Stimulated activated CD4-positive, alpha-beta T cell treated with anti-CD3 and anti-CD28 coated beads, Interleukin-1b, Interleukin-23, amount 100 ng/mL, for 24 hours (primary cell): ENCODE results near the gene ACYP2.
A peak's percentile ranks its signal among the peaks of the same experiment; 100 is the strongest.
"Not testable (repeated sequence)": the region's sequence is repeated elsewhere in the genome, so short reads cannot be mapped to it uniquely, and the experiment has no call there.

Source experiments
- DNase-seq, 4 experiments: peaks; one replicate each; pipeline ENCODE4 v3.0.0-alpha.2; 2020; ENCODE audit warnings: low read depth in 4 of 4, low spot score in 1 of 4

ACYP2 gene

GRCh38 chr2:54097124-54097523, 18.3 kb upstream of the ACYP2 start:
- no peak for DNase-seq

GRCh38 chr2:54099370-54099769, 16.0 kb upstream of the ACYP2 start:
- no peak for DNase-seq

- no peak for DNase-seq
These were observed 15.4 kb upstream of the ACYP2 start for GRCh38 chr2:54099829-54100585.

- no peak for DNase-seq
These were observed 14.6 kb upstream of the ACYP2 start for GRCh38 chr2:54100772-54101171.

- no peak for DNase-seq
These were observed 11.7 kb upstream of the ACYP2 start for GRCh38 chr2:54103454-54104314.

- DNase-seq: peak in 1 of 4 experiments; percentile 19
These were observed 8.6 kb upstream of the ACYP2 start for GRCh38 chr2:54106631-54107454.

- no peak for DNase-seq
These were observed 8.0 kb upstream of the ACYP2 start for GRCh38 chr2:54107455-54107764.

- no peak for DNase-seq
These were observed 7.4 kb upstream of the ACYP2 start for GRCh38 chr2:54107903-54108615.

GRCh38 chr2:54109848-54110247, 5.6 kb upstream of the ACYP2 start:
- no peak for DNase-seq

- not testable (repeated sequence) for DNase-seq
These were observed 936 bp upstream of the ACYP2 start for GRCh38 chr2:54114479-54114878.

- no peak for DNase-seq
These were observed 505 bp upstream of the ACYP2 start for GRCh38 chr2:54114936-54115283.

GRCh38 chr2:54116598-54116997, 1.2 kb downstream of the ACYP2 start:
- not testable (repeated sequence) for DNase-seq

- DNase-seq: no peak
These were observed 5.5 kb downstream of the ACYP2 start for GRCh38 chr2:54120950-54121349.

- DNase-seq: no peak
These were observed 6.9 kb downstream of the ACYP2 start for GRCh38 chr2:54122171-54122935.

- DNase-seq: no peak
These were observed 7.5 kb downstream of the ACYP2 start for GRCh38 chr2:54122939-54123338.

- not testable (repeated sequence) for DNase-seq
These were observed 11.8 kb downstream of the ACYP2 start for GRCh38 chr2:54127174-54127573.

GRCh38 chr2:54133056-54133455, 17.6 kb downstream of the ACYP2 start:
- no peak for DNase-seq

- DNase-seq: no peak
These were observed 23.8 kb downstream of the ACYP2 start for GRCh38 chr2:54139210-54139609.

- DNase-seq: no peak
These were observed 28.4 kb downstream of the ACYP2 start for GRCh38 chr2:54143780-54144179.

- no peak for DNase-seq
These were observed 33.0 kb downstream of the ACYP2 start for GRCh38 chr2:54148391-54148790.
